CD4-positive, CD25-positive, alpha-beta regulatory T cell (primary cell): Measurements from ENCODE around the gene SUCLG1. TPM values are rescaled to one million over a fixed set of nuclear protein-coding genes. Genes with fewer than 3 reads are reported as not detected.
"Not testable (repeated sequence)": the region's sequence is repeated elsewhere in the genome, so short reads cannot be mapped to it uniquely, and the experiment has no call there.

Experiments used
- ATAC-seq, 2 donors: fragments of 150-1000 bp; cut with Tn5 transposase; one replicate each; pipeline ENCODE4 v1.10.0; 2021; ENCODE audit warnings: low read depth in 2 of 2, moderate number of reproducible peaks in 2 of 2, moderate library complexity in 1 of 2
- DNase-seq, 3 donors: peaks; one replicate each; pipeline versions ENCODE4 v3.0.0 to v3.0.0-alpha.2; 2012 to 2022; ENCODE audit warnings: mixed read lengths in 1 of 3
- H3K27ac ChIP-seq: one replicate; pipeline ENCODE4 v1.7.0; 2013; ENCODE audit warnings: mild to moderate bottlenecking, low read length; ENCODE audit not compliant: insufficient read depth, poor library complexity, severe bottlenecking
- H3K27me3 ChIP-seq: one replicate; pipeline ENCODE4 v1.7.0; 2013; ENCODE audit warnings: low read length; ENCODE audit not compliant: control insufficient read depth, insufficient read depth
- H3K36me3 ChIP-seq: one replicate; pipeline ENCODE4 v1.7.0; 2013; ENCODE audit warnings: mild to moderate bottlenecking, low read length, moderate library complexity; ENCODE audit not compliant: control insufficient read depth, insufficient read depth
- H3K4me1 ChIP-seq: 2 replicates; pipeline ENCODE4 v1.7.0; 2013; ENCODE audit warnings: mild to moderate bottlenecking, low read length; ENCODE audit not compliant: insufficient read depth, control insufficient read depth, poor library complexity, severe bottlenecking
- H3K4me3 ChIP-seq: one replicate; pipeline ENCODE4 v1.7.0; 2013; ENCODE audit warnings: low read depth, mild to moderate bottlenecking, low read length, moderate library complexity
- H3K9me3 ChIP-seq, 2 experiments: 1 replicate in 1 of 2; 2 replicates in 1 of 2; pipeline ENCODE4 v1.7.0; 2013; ENCODE audit warnings: low read length in 2 of 2, mild to moderate bottlenecking in 1 of 2, moderate library complexity in 1 of 2; ENCODE audit not compliant: control insufficient read depth in 2 of 2
- H3K27ac Mint-ChIP-seq, 3 donors: one replicate each; pipeline ENCODE4 v1.8.0; 2020 to 2022; ENCODE audit warnings: mild to moderate bottlenecking in 3 of 3, mixed read lengths in 3 of 3, moderate library complexity in 2 of 3
- H3K27me3 Mint-ChIP-seq: one replicate; pipeline ENCODE4 v1.8.0; 2022; ENCODE audit warnings: mild to moderate bottlenecking, mixed read lengths
- H3K36me3 Mint-ChIP-seq: one replicate; pipeline ENCODE4 v1.8.0; 2020; ENCODE audit warnings: mixed read lengths
- H3K4me1 Mint-ChIP-seq, 4 donors: one replicate each; pipeline ENCODE4 v1.8.0; 2020 to 2022; ENCODE audit warnings: mixed read lengths in 4 of 4, mild to moderate bottlenecking in 1 of 4
- H3K4me3 Mint-ChIP-seq, 4 donors: one replicate each; pipeline ENCODE4 v1.8.0; 2020 to 2022; ENCODE audit warnings: mild to moderate bottlenecking in 4 of 4, mixed read lengths in 4 of 4, moderate library complexity in 3 of 4
- H3K9me3 Mint-ChIP-seq, 7 donors: one replicate each; pipeline ENCODE4 v1.8.0; 2020 to 2022; ENCODE audit warnings: mixed read lengths in 7 of 7, mild to moderate bottlenecking in 3 of 7, moderate library complexity in 2 of 7
- polyA plus RNA-seq, 4 donors: library from polyadenylated mRNA; unstranded; fragments of 300-500 nt; fragmentation: Illumina TruSeq; gene quantifications; one replicate each; pipeline ENCODE4 v1.2.3, GENCODE V29; 2021
- total RNA-seq: library from RNA; stranded (reverse); gene quantifications from one replicate; pipeline ENCODE4 v1.2.3, GENCODE V29; 2022

Gene SUCLG1
- total and polyA plus RNA-seq, 5 donors from 2014 or later: 47.4 to 116 (median 96.4) TPM

DNA sequence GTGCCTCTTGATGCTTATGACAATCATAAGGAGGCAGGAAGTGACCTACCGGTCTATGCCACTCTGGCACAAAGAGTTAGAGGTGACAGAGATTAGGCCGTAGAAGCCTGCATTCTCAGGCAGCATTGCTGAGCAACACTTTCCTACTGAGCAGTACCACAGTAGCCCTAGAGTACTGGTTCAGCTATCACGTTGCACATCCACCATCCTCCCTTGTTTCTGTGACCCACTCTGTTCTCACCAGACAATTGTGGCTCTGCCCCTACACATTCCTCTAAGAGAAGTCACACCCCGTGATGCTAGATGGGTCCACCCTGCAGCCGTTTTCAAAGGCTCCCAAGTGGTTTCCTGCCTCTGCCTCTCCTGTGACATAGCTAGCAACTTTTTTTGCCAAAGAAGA is 22.6 kb upstream of the SUCLG1 start:
- Histone ChIP-seq H3K9me3 (peaks cover 0 to 5% of the 10 kb centered on the region in 2 experiments), H3K36me3 (no peaks in the 10 kb centered on the region), H3K27me3 (no peaks in the 10 kb centered on the region), H3K4me3 (no peak overlapping the region), H3K4me1 (no peaks in the 10 kb centered on the region), H3K27ac (no peak overlapping the region)
- H3K27ac Mint-ChIP-seq: peak overlapping the region in 2 of 3 donors; percentile 75 to 83
- H3K27me3 Mint-ChIP-seq: no peaks in the 10 kb centered on the region
- peak; percentile 62 to 70 for ATAC-seq
- peaks cover 6% of the 10 kb centered on the region for H3K36me3 Mint-ChIP-seq
- H3K4me3 Mint-ChIP-seq: peak overlapping the region in 1 of 4 donors; percentile 7
- peak in 1 of 3 donors; percentile 39 for DNase-seq
- peaks cover 0 to 16% (median 8%) of the 10 kb centered on the region in 4 donors for H3K4me1 Mint-ChIP-seq
- peaks cover 0 to 14% (median 0%) of the 10 kb centered on the region in 7 donors for H3K9me3 Mint-ChIP-seq

GRCh38 chr2:84478867-84479266 is 19.8 kb upstream of the SUCLG1 start:
- ATAC-seq (no peak), DNase-seq (no peak)
- Mint-ChIP-seq H3K27me3 (no peaks in the 10 kb centered on the region), H3K4me1 (peaks cover 0 to 16% (median 8%) of the 10 kb centered on the region in 4 donors), H3K27ac (no peak overlapping the region), H3K4me3 (no peak overlapping the region), H3K36me3 (peaks cover 9% of the 10 kb centered on the region), H3K9me3 (peaks cover 0 to 19% (median 2%) of the 10 kb centered on the region in 7 donors)
- H3K36me3 ChIP-seq: no peaks in the 10 kb centered on the region
- no peak overlapping the region for H3K27ac ChIP-seq
- peaks cover 0 to 5% of the 10 kb centered on the region in 2 experiments for H3K9me3 ChIP-seq
- H3K4me1 ChIP-seq: no peaks in the 10 kb centered on the region
- no peaks in the 10 kb centered on the region for H3K27me3 ChIP-seq
- no peak overlapping the region for H3K4me3 ChIP-seq

- peaks cover 0 to 19% (median 2%) of the 10 kb centered on the region in 7 donors for H3K9me3 Mint-ChIP-seq
- H3K4me3 ChIP-seq: no peak overlapping the region
- H3K27ac Mint-ChIP-seq: no peak overlapping the region
- no peaks in the 10 kb centered on the region for H3K4me1 ChIP-seq
- no peak for ATAC-seq
- H3K36me3 ChIP-seq: no peaks in the 10 kb centered on the region
- H3K27me3 ChIP-seq: no peaks in the 10 kb centered on the region
- peaks cover 9% of the 10 kb centered on the region for H3K36me3 Mint-ChIP-seq
- no peak for DNase-seq
- H3K9me3 ChIP-seq: peaks cover 0 to 5% of the 10 kb centered on the region in 2 experiments
- no peaks in the 10 kb centered on the region for H3K27me3 Mint-ChIP-seq
- H3K27ac ChIP-seq: no peak overlapping the region
- peaks cover 0 to 16% (median 8%) of the 10 kb centered on the region in 4 donors for H3K4me1 Mint-ChIP-seq
- H3K4me3 Mint-ChIP-seq: no peak overlapping the region
Measured at GRCh38 chr2:84477886-84478285, 18.8 kb upstream of the SUCLG1 start.

DNA sequence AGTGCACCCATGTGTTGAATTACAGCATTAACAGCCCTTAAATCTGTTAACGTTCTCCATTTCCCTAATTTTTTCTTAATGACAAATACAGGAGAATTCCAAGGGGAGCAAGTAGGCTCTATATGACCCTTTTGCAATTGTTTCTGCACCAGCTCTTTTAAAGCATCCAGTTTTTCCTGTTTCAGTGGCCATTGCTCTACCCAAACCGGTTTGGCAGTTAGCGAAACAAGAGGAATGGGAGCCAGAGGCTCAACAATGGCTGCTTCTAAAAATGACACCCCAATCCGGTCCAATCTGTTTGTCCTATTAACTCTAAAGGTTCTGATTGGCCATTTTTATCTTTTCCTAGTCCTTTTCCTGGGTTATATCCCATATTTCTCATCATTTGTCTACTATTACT is 15.1 kb upstream of the SUCLG1 start:
- Histone ChIP-seq H3K27me3 (no peaks in the 10 kb centered on the region), H3K4me3 (no peak overlapping the region), H3K27ac (no peak overlapping the region), H3K9me3 (peaks cover 0 to 5% of the 10 kb centered on the region in 2 experiments), H3K4me1 (no peaks in the 10 kb centered on the region), H3K36me3 (no peaks in the 10 kb centered on the region)
- peaks cover 9% of the 10 kb centered on the region for H3K36me3 Mint-ChIP-seq
- H3K27me3 Mint-ChIP-seq: no peaks in the 10 kb centered on the region
- H3K9me3 Mint-ChIP-seq: peaks cover 0 to 21% (median 2%) of the 10 kb centered on the region in 7 donors
- H3K4me1 Mint-ChIP-seq: peaks cover 0 to 6% (median 0%) of the 10 kb centered on the region in 4 donors
- no peak overlapping the region for H3K27ac Mint-ChIP-seq
- no peak overlapping the region for H3K4me3 Mint-ChIP-seq
- ATAC-seq (no peak), DNase-seq (no peak)

DNA sequence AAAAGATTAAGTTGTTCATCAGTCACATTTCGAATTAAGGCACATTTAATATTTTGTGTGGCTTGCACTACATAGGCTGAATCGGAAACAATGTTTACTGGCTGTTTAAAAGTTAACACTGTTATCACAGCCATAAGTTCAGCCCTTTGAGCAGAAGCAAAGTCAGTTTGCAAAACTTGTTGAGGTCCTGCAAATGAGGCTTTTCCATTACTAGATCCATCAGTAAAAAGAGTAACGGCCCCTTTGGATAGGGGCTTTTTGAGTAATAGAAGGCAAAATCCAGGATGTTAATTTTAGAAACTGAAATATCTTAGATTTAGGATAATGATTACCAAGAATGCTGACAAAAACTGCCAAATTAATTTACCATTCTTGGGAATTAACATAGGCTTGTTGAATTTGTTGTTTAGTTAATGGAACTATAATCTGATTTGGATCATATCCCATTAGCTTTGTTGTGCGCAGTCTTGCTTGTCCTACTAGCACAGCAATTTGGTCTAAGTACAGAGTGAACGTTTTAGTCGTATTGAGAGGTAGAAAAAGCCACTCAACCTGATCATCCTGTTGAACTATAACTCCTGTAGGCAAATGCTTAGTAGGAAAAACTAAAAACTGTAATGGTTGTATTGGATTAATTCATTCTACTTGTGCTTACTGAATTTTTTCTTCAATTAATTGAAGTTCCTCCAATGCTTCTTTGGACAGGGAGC is 13.9 kb upstream of the SUCLG1 start:
- H3K4me1 Mint-ChIP-seq: peaks cover 0 to 6% (median 0%) of the 10 kb centered on the region in 4 donors
- no peak for ATAC-seq
- no peaks in the 10 kb centered on the region for H3K27me3 ChIP-seq
- no peaks in the 10 kb centered on the region for H3K36me3 ChIP-seq
- no peak overlapping the region for H3K4me3 Mint-ChIP-seq
- H3K9me3 ChIP-seq: peaks cover 0 to 5% of the 10 kb centered on the region in 2 experiments
- DNase-seq: no peak
- no peaks in the 10 kb centered on the region for H3K27me3 Mint-ChIP-seq
- no peak overlapping the region for H3K27ac ChIP-seq
- H3K27ac Mint-ChIP-seq: no peak overlapping the region
- peaks cover 9% of the 10 kb centered on the region for H3K36me3 Mint-ChIP-seq
- H3K4me3 ChIP-seq: no peak overlapping the region
- H3K9me3 Mint-ChIP-seq: peaks cover 0 to 21% (median 2%) of the 10 kb centered on the region in 7 donors
- H3K4me1 ChIP-seq: no peaks in the 10 kb centered on the region

GRCh38 chr2:84472423-84472822 is 13.3 kb upstream of the SUCLG1 start:
- not testable (repeated sequence) for H3K36me3 Mint-ChIP-seq, H3K27me3 ChIP-seq, H3K36me3 ChIP-seq, H3K27me3 Mint-ChIP-seq, ATAC-seq, H3K9me3 ChIP-seq, H3K27ac ChIP-seq, H3K4me1 ChIP-seq, H3K4me3 Mint-ChIP-seq, H3K4me3 ChIP-seq, H3K4me1 Mint-ChIP-seq, H3K27ac Mint-ChIP-seq, DNase-seq
- H3K9me3 Mint-ChIP-seq: peaks cover 0 to 15% (median 2%) of the 10 kb centered on the region in 7 donors

DNA sequence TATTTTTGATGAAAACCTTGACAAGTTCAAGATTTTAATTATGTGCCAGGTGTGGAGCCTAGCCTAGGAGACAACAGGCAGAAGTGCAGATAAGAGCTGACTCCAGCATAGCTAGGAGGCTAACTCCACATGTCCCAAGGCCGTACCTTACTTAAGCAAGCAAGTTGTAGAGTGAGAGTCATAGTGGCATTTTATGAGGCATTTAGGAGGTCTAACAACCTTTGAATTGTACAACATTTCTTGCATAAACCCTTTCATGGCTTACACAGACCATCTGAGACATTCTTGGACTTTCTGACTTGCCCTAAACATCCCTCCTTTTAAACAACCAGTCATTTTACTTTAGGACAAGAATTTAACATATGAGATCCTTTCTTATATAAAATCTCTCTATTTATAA is 8.3 kb upstream of the SUCLG1 start:
- Mint-ChIP-seq H3K27ac (no peak overlapping the region), H3K4me1 (peaks cover 0 to 11% (median 0%) of the 10 kb centered on the region in 4 donors)
- DNase-seq: no peak

GRCh38 chr2:84461310-84461709 is 2.2 kb upstream of the SUCLG1 start:
- H3K9me3 ChIP-seq: no peaks in the 10 kb centered on the region
- H3K27me3 ChIP-seq: no peaks in the 10 kb centered on the region
- H3K27ac ChIP-seq: no peak overlapping the region
- peaks cover 0 to 2% (median 0%) of the 10 kb centered on the region in 7 donors for H3K9me3 Mint-ChIP-seq
- H3K27ac Mint-ChIP-seq: peak overlapping the region in 1 of 3 donors; percentile 28
- no peaks in the 10 kb centered on the region for H3K27me3 Mint-ChIP-seq
- H3K4me1 Mint-ChIP-seq: peaks cover 19 to 43% (median 30%) of the 10 kb centered on the region in 4 donors
- peaks cover 32% of the 10 kb centered on the region for H3K4me1 ChIP-seq
- no peak for DNase-seq
- no peaks in the 10 kb centered on the region for H3K36me3 Mint-ChIP-seq
- ATAC-seq: no peak
- H3K36me3 ChIP-seq: no peaks in the 10 kb centered on the region
- no peak overlapping the region for H3K4me3 ChIP-seq
- H3K4me3 Mint-ChIP-seq: peak overlapping the region; percentile 34 to 75 (median 57)

More for the DNA sequence above, 8.3 kb upstream of the SUCLG1 start:
- Mint-ChIP-seq H3K4me3 (no peak overlapping the region), H3K9me3 (peaks cover 0 to 7% (median 1%) of the 10 kb centered on the region in 7 donors), H3K27me3 (no peaks in the 10 kb centered on the region), H3K36me3 (no peaks in the 10 kb centered on the region)
- no peaks in the 10 kb centered on the region for H3K36me3 ChIP-seq
- H3K9me3 ChIP-seq: peaks cover 4 to 7% of the 10 kb centered on the region in 2 experiments
- no peak overlapping the region for H3K4me3 ChIP-seq
- ATAC-seq: no peak
- no peaks in the 10 kb centered on the region for H3K4me1 ChIP-seq
- no peak overlapping the region for H3K27ac ChIP-seq
- H3K27me3 ChIP-seq: no peaks in the 10 kb centered on the region
